Measurements from ENCODE around the gene JADE1.

JADE1 gene

GRCh38 chr4:128916832-128917231, 107.3 kb downstream of the JADE1 start:
- DNase-seq (ENCODE audit: low read depth): no peak
- no peak overlapping the region for H3K4me3 ChIP-seq (ENCODE audit: low read depth, low read length)
- no peak for TF ChIP-seq CTCF (IDR thresholded peaks at IDR 0.05; ENCODE audit: control insufficient read depth, extremely low read depth, insufficient read depth)

- no peak for DNase-seq (ENCODE audit: low read depth)
- TF ChIP-seq CTCF (IDR thresholded peaks at IDR 0.05; ENCODE audit: control insufficient read depth, extremely low read depth, insufficient read depth): no peak
- H3K4me3 ChIP-seq (ENCODE audit: low read depth, low read length): no peak overlapping the region
These were observed 108.3 kb downstream of the JADE1 start for GRCh38 chr4:128917781-128918180.

GRCh38 chr4:128921954-128922353, 112.5 kb downstream of the JADE1 start:
- H3K4me3 ChIP-seq (ENCODE audit: low read depth, low read length): no peak overlapping the region
- no peak for TF ChIP-seq CTCF (IDR thresholded peaks at IDR 0.05; ENCODE audit: control insufficient read depth, extremely low read depth, insufficient read depth)
- DNase-seq (ENCODE audit: low read depth): no peak
